HEK293 (cell line): ENCODE measurements around the gene FANCE.

Source experiments
- CTCF ChIA-PET: fragments of 350-600 bp; formaldehyde crosslinking; extraction: SDS; loops from one replicate; lab custom pipeline; 2021; ENCODE audit warnings: antibody characterized with exemption; lab: Yijun Ruan, JAX
- POLR2A ChIA-PET: fragments of 300-600 bp; formaldehyde crosslinking; extraction: SDS; loops from one replicate; lab custom pipeline; 2020; ENCODE audit warnings: antibody characterized with exemption, inconsistent platforms; lab: Yijun Ruan, JAX
- H3K27ac ChIP-seq: fragments of 200-500 bp; sonication (Bioruptor generic); 2 replicates; pipeline ENCODE4 v1.5.1; 2014; ENCODE audit warnings: low read depth, low read length, control low read depth, inconsistent platforms; ENCODE audit errors: extremely low read depth
- H3K36me3 ChIP-seq, 2 experiments: fragments of 200-500 bp in 1 of 2; sonication (Bioruptor generic) in 1 of 2; 1 replicate in 1 of 2; 2 replicates in 1 of 2; pipeline ENCODE4 v1.5.1; 2014 to 2017; ENCODE audit warnings: inconsistent platforms in 2 of 2, low read length in 2 of 2; ENCODE audit not compliant: control insufficient read depth in 2 of 2, insufficient read depth in 1 of 2
- H3K4me1 ChIP-seq: fragments of 200-500 bp; sonication (Bioruptor generic); 2 replicates; pipeline ENCODE4 v1.5.1; 2014; ENCODE audit warnings: mild to moderate bottlenecking, low read length, inconsistent platforms; ENCODE audit not compliant: control insufficient read depth, insufficient read depth
- H3K4me3 ChIP-seq: 2 replicates; pipeline ENCODE4 v1.5.1; 2011; ENCODE audit warnings: low read depth, mild to moderate bottlenecking, control low read depth, low read length, moderate library complexity
- H3K9me3 ChIP-seq: fragments of 200-500 bp; sonication (Bioruptor generic); 2 replicates; pipeline ENCODE4 v1.5.1; 2014; ENCODE audit warnings: low read depth, low read length, inconsistent platforms; ENCODE audit not compliant: control insufficient read depth, insufficient read depth
- BCL11A ChIP-seq: fragments of 450-650 bp; formaldehyde crosslinking; IDR thresholded peaks from 2 replicates; pipeline ENCODE4 v1.5.1; 2016; ENCODE audit warnings: low read depth, missing biosample characterization, missing genetic modification characterization
- GLI2 ChIP-seq: fragments of 450-650 bp; formaldehyde crosslinking; IDR thresholded peaks from 2 replicates; pipeline ENCODE4; 2017; ENCODE audit warnings: missing biosample characterization, missing genetic modification characterization, low read depth, borderline replicate concordance
- PRDM1 ChIP-seq: fragments of 450-650 bp; formaldehyde crosslinking; IDR thresholded peaks from 2 replicates; pipeline ENCODE4; 2016; ENCODE audit warnings: missing biosample characterization, missing genetic modification characterization
- PRDM6 ChIP-seq: fragments of 450-650 bp; formaldehyde crosslinking; IDR thresholded peaks from 2 replicates; pipeline ENCODE4 v1.5.1; 2017; ENCODE audit warnings: missing biosample characterization, missing genetic modification characterization
- REPIN1 ChIP-seq: fragments of 450-650 bp; formaldehyde crosslinking; IDR thresholded peaks from 2 replicates; pipeline ENCODE4 v1.5.1; 2017; ENCODE audit warnings: missing biosample characterization, missing genetic modification characterization, low read depth
- SP3 ChIP-seq: fragments of 450-650 bp; formaldehyde crosslinking; IDR thresholded peaks from 2 replicates; pipeline ENCODE4 v1.5.1; 2016; ENCODE audit warnings: missing biosample characterization, missing genetic modification characterization
- ZBTB49 ChIP-seq: fragments of 450-650 bp; formaldehyde crosslinking; IDR thresholded peaks from 2 replicates; pipeline ENCODE4 v1.5.1; 2016; ENCODE audit warnings: missing biosample characterization, missing genetic modification characterization, low read depth
- ZFHX2 ChIP-seq: fragments of 450-650 bp; formaldehyde crosslinking; conservative IDR thresholded peaks from 2 replicates; pipeline ENCODE4 v1.5.1; 2016; ENCODE audit warnings: missing biosample characterization, missing genetic modification characterization
- ZNF157 ChIP-seq: fragments of 450-650 bp; formaldehyde crosslinking; IDR thresholded peaks from 2 replicates; pipeline ENCODE4 v1.5.1; 2016; ENCODE audit warnings: missing biosample characterization, missing genetic modification characterization
- ZNF169 ChIP-seq: fragments of 450-650 bp; formaldehyde crosslinking; IDR thresholded peaks from 2 replicates; pipeline ENCODE4 v1.5.1; 2016; ENCODE audit warnings: missing biosample characterization, missing genetic modification characterization
- ZNF324 ChIP-seq: fragments of 450-650 bp; formaldehyde crosslinking; IDR thresholded peaks from 2 replicates; pipeline ENCODE4 v1.5.1; 2016; ENCODE audit warnings: missing biosample characterization, missing genetic modification characterization
- ZNF362 ChIP-seq: fragments of 450-650 bp; formaldehyde crosslinking; IDR thresholded peaks from 2 replicates; pipeline ENCODE4 v1.5.1; 2016; ENCODE audit warnings: missing biosample characterization, missing genetic modification characterization
- ZNF37A ChIP-seq: fragments of 450-650 bp; IDR thresholded peaks from 2 replicates; pipeline ENCODE4 v1.5.1; 2018; ENCODE audit warnings: missing biosample characterization, missing genetic modification characterization
- ZNF514 ChIP-seq: fragments of 450-650 bp; formaldehyde crosslinking; IDR thresholded peaks from 2 replicates; pipeline ENCODE4 v1.5.1; 2016; ENCODE audit warnings: missing biosample characterization, missing genetic modification characterization
- ZNF555 ChIP-seq: fragments of 450-650 bp; formaldehyde crosslinking; conservative IDR thresholded peaks from 2 replicates; pipeline ENCODE4 v1.5.1; 2017; ENCODE audit warnings: missing biosample characterization, mild to moderate bottlenecking, missing genetic modification characterization, inconsistent platforms
- ZNF558 ChIP-seq: fragments of 450-650 bp; formaldehyde crosslinking; IDR thresholded peaks from 2 replicates; pipeline ENCODE4 v1.5.1; 2016; ENCODE audit warnings: missing biosample characterization, missing genetic modification characterization
- ZNF596 ChIP-seq: fragments of 450-650 bp; IDR thresholded peaks from 2 replicates; pipeline ENCODE4 v1.5.0; 2018; ENCODE audit warnings: missing biosample characterization, mild to moderate bottlenecking, missing genetic modification characterization, moderate library complexity
- ZNF701 ChIP-seq: fragments of 450-650 bp; formaldehyde crosslinking; IDR thresholded peaks from 2 replicates; pipeline ENCODE4 v1.5.1; 2016; ENCODE audit warnings: missing biosample characterization, missing genetic modification characterization
- ZNF704 ChIP-seq: fragments of 450-650 bp; formaldehyde crosslinking; IDR thresholded peaks from 2 replicates; pipeline ENCODE4 v1.5.1; 2016; ENCODE audit warnings: missing biosample characterization, missing genetic modification characterization
- ZNF837 ChIP-seq: fragments of 450-650 bp; formaldehyde crosslinking; IDR thresholded peaks from 2 replicates; pipeline ENCODE4 v1.5.1; 2016; ENCODE audit warnings: missing biosample characterization, missing genetic modification characterization

Gene FANCE

GRCh38 chr6:35427851-35428321 is 24.3 kb upstream of the FANCE start (continued):
- TF ChIP-seq PRDM6 (tag by site-specific recombination) (no peak), ZNF596 (no peak)
- TF ChIP-seq, all 188 proteins: peak for 0

GRCh38 chr6:35428421-35429149 is 23.6 kb upstream of the FANCE start:
- Histone ChIP-seq H3K36me3 (peaks cover 0 to 28% of the 10 kb centered on the region in 2 experiments; a peak in 1 of 3 replicates), H3K4me1 (no peaks in the 10 kb centered on the region), H3K4me3 (no peak overlapping the region), H3K9me3 (no peaks in the 10 kb centered on the region), H3K27ac (no peak overlapping the region)
- no peak for TF ChIP-seq ZNF555 (tag by site-specific recombination)
- no peak for TF ChIP-seq ZNF704
- no peak for TF ChIP-seq ZNF37A (tag by site-specific recombination)
- TF ChIP-seq ZNF837 (tag by site-specific recombination) = no peak
- TF ChIP-seq ZNF169 (tag by site-specific recombination) = no peak
- TF ChIP-seq ZNF324 (tag by site-specific recombination) = no peak
- TF ChIP-seq ZNF157 (tag by site-specific recombination) = no peak
- TF ChIP-seq ZNF362 (tag by site-specific recombination) = no peak
- no peak for TF ChIP-seq GLI2 (tag by site-specific recombination)
- no peak for TF ChIP-seq ZBTB49 (tag by site-specific recombination)
- no peak for TF ChIP-seq BCL11A (tag by site-specific recombination)
- no peak for TF ChIP-seq ZFHX2
- TF ChIP-seq SP3 = no peak
- TF ChIP-seq ZNF701 (tag by site-specific recombination) = no peak
- TF ChIP-seq ZNF514 (tag by site-specific recombination) = no peak
- TF ChIP-seq REPIN1 = no peak
- no peak for TF ChIP-seq ZNF558
- TF ChIP-seq PRDM1 = no peak
- ChIA-PET POLR2A (no interaction called here), CTCF (interaction anchor here (0.7 to 1.5 kb wide), 2 partner anchors 9 to 13 kb away, joined by 3 to 5 read pairs; no protein-coding TSS in a partner anchor)
